Right renal cortex interstitium (tissue), 3 donors: ENCODE data around the gene RAP1A. TPM values are rescaled to one million over a fixed set of nuclear protein-coding genes. Genes with fewer than 3 reads are reported as not detected.
A peak's percentile ranks its signal among the peaks of the same experiment; 100 is the strongest.
"Not testable (repeated sequence)": the region's sequence is repeated elsewhere in the genome, so short reads cannot be mapped to it uniquely, and the experiment has no call there.

Experiments used
- DNase-seq, 3 donors: peaks; one replicate each; pipeline ENCODE4 v3.0.0-alpha.2; 2013; ENCODE audit warnings: low read depth in 3 of 3, low spot score in 2 of 3
- polyA plus RNA-seq, 3 donors: library from polyadenylated mRNA; unstranded; fragments of 120-200 nt; gene quantifications; one replicate each; pipeline ENCODE4 v1.2.1, GENCODE V29; 2013; ENCODE audit not compliant: insufficient read length in 3 of 3

RAP1A gene
- polyA plus RNA-seq, 3 donors: 85.1 to 88.5 (median 85.6) TPM

- no peak for DNase-seq
These were observed 5.7 kb downstream of the RAP1A start for GRCh38 chr1:111625276-111625675.

GRCh38 chr1:111628153-111628552 is 8.6 kb downstream of the RAP1A start:
- DNase-seq: no peak

GRCh38 chr1:111629190-111629954 is 9.8 kb downstream of the RAP1A start:
- no peak for DNase-seq

- DNase-seq: no peak
These were observed 11.0 kb downstream of the RAP1A start for GRCh38 chr1:111630567-111630966.

GRCh38 chr1:111631502-111631901 is 11.9 kb downstream of the RAP1A start:
- no peak for DNase-seq

GRCh38 chr1:111632771-111633170 is 13.2 kb downstream of the RAP1A start:
- DNase-seq: not testable (repeated sequence)

- DNase-seq: no peak
These were observed 14.2 kb downstream of the RAP1A start for GRCh38 chr1:111633736-111634247.

GRCh38 chr1:111635324-111636009 is 15.9 kb downstream of the RAP1A start:
- DNase-seq: no peak

GRCh38 chr1:111638320-111638719 is 18.7 kb downstream of the RAP1A start:
- DNase-seq: no peak

- DNase-seq: no peak
These were observed 20.1 kb downstream of the RAP1A start for GRCh38 chr1:111639602-111640198.

- no peak for DNase-seq
These were observed 23.5 kb downstream of the RAP1A start for GRCh38 chr1:111643097-111643496.

GRCh38 chr1:111643696-111644095 is 24.1 kb downstream of the RAP1A start:
- no peak for DNase-seq

GRCh38 chr1:111644506-111644905 is 24.9 kb downstream of the RAP1A start:
- DNase-seq: no peak

GRCh38 chr1:111647736-111648135 is 28.1 kb downstream of the RAP1A start:
- no peak for DNase-seq

- DNase-seq: no peak
These were observed 29.2 kb downstream of the RAP1A start for GRCh38 chr1:111648806-111649205.

GRCh38 chr1:111649227-111649626 is 29.6 kb downstream of the RAP1A start:
- no peak for DNase-seq

- peak in 2 of 3 donors; percentile 2 to 13 for DNase-seq
These were observed 30.1 kb downstream of the RAP1A start for GRCh38 chr1:111649648-111650047.

GRCh38 chr1:111653709-111654108 is 34.1 kb downstream of the RAP1A start:
- DNase-seq: no peak

- no peak for DNase-seq
These were observed 35.2 kb downstream of the RAP1A start for GRCh38 chr1:111654839-111655238.

GRCh38 chr1:111656086-111657017 is 36.8 kb downstream of the RAP1A start:
- DNase-seq: peak in 2 of 3 donors; percentile 16
